MG63 (cell line): ENCODE measurements around the gene SEPTIN14. TPM values are rescaled to one million over a fixed set of nuclear protein-coding genes. Genes with fewer than 3 reads are reported as not detected.
"Not testable (repeated sequence)": the region's sequence is repeated elsewhere in the genome, so short reads cannot be mapped to it uniquely, and the experiment has no call there.

ENCODE experiments used
- DNase-seq: peaks from one replicate; pipeline ENCODE4 v3.0.0-alpha.2; 2020
- H3K27me3 ChIP-seq: fragments of 250-450 bp; sonication (Bioruptor Pico); 2 replicates; pipeline ENCODE4 v1.5.1; 2020; ENCODE audit warnings: mild to moderate bottlenecking, moderate library complexity
- H3K36me3 ChIP-seq: fragments of 250-450 bp; sonication (Bioruptor Pico); 2 replicates; pipeline ENCODE4 v1.5.1; 2020; ENCODE audit warnings: mild to moderate bottlenecking, moderate library complexity
- H3K4me3 ChIP-seq: fragments of 250-450 bp; sonication (Bioruptor Pico); 2 replicates; pipeline ENCODE4 v1.5.1; 2020; ENCODE audit warnings: mild to moderate bottlenecking, moderate library complexity
- H3K9me3 ChIP-seq: fragments of 250-450 bp; sonication (Bioruptor Pico); 2 replicates; pipeline ENCODE4 v1.5.1; 2020; ENCODE audit warnings: mild to moderate bottlenecking, moderate library complexity
- total RNA-seq: library from RNA; depleted of rRNA; stranded (reverse); fragments of >200 nt; shearing (Covaris generic); gene quantifications from 2 replicates; pipeline ENCODE4 v1.2.3, GENCODE V29; 2014; ENCODE audit warnings: low replicate concordance; rRNA removed

SEPTIN14 gene
- total RNA-seq: not detected in 2 replicates

DNA sequence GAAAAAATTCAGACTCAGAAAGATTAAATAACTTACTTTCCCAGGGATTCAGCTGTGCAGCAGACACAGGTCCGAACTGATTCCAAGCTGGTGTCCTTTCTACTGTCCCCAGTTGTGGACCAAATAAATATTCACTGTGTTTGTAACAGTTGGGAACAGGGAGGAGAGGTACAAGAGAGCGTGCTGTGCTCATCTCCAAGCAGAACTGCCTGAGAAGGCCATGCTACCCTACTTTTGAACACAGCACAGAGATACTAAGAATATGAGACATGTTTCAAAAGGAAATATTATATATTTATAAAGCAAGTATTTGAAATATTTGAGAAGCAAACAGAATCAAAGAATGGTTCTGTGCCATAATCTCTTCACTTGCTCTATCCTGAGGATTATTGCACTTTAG lies at the start of gene SEPTIN14:
SEPTIN14 (minus strand) TSS at position 101 of the 400 bp plus-strand sequence. CDS start 756 bp downstream, outside the sequence.
- H3K27me3 ChIP-seq, H3K36me3 ChIP-seq, H3K4me3 ChIP-seq, H3K9me3 ChIP-seq, DNase-seq: not testable (repeated sequence)

- no peaks in the 10 kb centered on the region for H3K9me3 ChIP-seq
- no peak for DNase-seq
- no peak overlapping the region for H3K4me3 ChIP-seq
- H3K36me3 ChIP-seq: no peaks in the 10 kb centered on the region
- H3K27me3 ChIP-seq: no peaks in the 10 kb centered on the region
Observed at GRCh38 chr7:55903985-55904759, 41.6 kb upstream of the SEPTIN14 start.

DNA sequence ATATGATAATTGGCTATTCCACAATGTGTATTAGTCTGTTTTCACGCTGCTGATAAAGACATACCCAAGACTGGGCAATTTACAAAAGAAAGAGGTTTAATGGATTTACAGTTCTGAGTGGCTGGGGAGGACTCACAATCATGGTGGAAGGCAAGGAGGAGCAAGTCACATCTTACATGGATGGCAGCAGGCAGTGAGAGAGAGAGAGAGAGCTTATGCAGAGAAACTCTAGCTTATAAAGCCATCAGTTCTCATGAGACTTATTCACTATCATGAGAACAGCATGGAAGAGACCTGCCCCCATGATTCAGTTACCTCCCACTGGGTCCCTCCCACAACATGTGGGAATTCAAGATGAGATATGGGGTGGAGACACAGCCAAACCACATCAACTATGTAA lies 38.5 kb upstream of the SEPTIN14 start:
- H3K9me3 ChIP-seq, DNase-seq, H3K4me3 ChIP-seq: not testable (repeated sequence)

GRCh38 chr7:55898287-55898686 lies 35.7 kb upstream of the SEPTIN14 start:
- DNase-seq: no peak
- Histone ChIP-seq H3K4me3 (no peak overlapping the region), H3K9me3 (no peaks in the 10 kb centered on the region), H3K36me3 (no peaks in the 10 kb centered on the region), H3K27me3 (no peaks in the 10 kb centered on the region)

More for the DNA sequence above, 38.5 kb upstream of the SEPTIN14 start:
- not testable (repeated sequence) for H3K36me3 ChIP-seq, H3K27me3 ChIP-seq

DNA sequence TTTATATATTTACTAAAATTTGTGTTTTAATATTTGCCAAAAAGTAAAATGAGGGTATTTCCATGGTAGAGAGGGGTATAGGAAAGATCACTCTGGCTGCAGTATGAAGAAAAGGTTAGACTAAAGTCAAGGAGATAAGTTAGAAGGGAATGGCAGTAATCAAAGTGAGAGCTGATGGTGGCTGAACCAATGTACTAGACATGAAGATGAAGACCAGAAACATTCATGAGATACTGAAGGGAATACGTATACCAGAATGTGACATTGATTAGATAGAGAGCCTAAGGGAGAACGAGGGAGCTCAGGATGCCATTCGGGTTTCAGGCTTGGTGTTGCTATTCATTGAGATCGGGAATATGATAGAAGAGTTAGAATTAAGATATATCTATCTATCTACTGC lies 32.5 kb upstream of the SEPTIN14 start:
- no peak overlapping the region for H3K4me3 ChIP-seq
- no peaks in the 10 kb centered on the region for H3K9me3 ChIP-seq
- H3K27me3 ChIP-seq: no peaks in the 10 kb centered on the region
- no peaks in the 10 kb centered on the region for H3K36me3 ChIP-seq
- DNase-seq: no peak

GRCh38 chr7:55893940-55894339 lies 31.4 kb upstream of the SEPTIN14 start:
- no peaks in the 10 kb centered on the region for H3K9me3 ChIP-seq

GRCh38 chr7:55888378-55888777 lies 25.8 kb upstream of the SEPTIN14 start:
- H3K4me3 ChIP-seq: peak overlapping the region; percentile 53
- H3K36me3 ChIP-seq, H3K27me3 ChIP-seq, H3K9me3 ChIP-seq, DNase-seq: not testable (repeated sequence)

More at GRCh38 chr7:55893940-55894339, 31.4 kb upstream of the SEPTIN14 start:
- no peaks in the 10 kb centered on the region for H3K27me3 ChIP-seq
- no peak overlapping the region for H3K4me3 ChIP-seq
- no peak for DNase-seq
- no peaks in the 10 kb centered on the region for H3K36me3 ChIP-seq

- peak overlapping the region; percentile 53 for H3K4me3 ChIP-seq
- no peaks in the 10 kb centered on the region for H3K36me3 ChIP-seq
- DNase-seq: no peak
- no peaks in the 10 kb centered on the region for H3K9me3 ChIP-seq
- no peaks in the 10 kb centered on the region for H3K27me3 ChIP-seq
Observed at GRCh38 chr7:55887821-55888247, 25.3 kb upstream of the SEPTIN14 start.

- H3K9me3 ChIP-seq: no peaks in the 10 kb centered on the region
- H3K4me3 ChIP-seq: no peak overlapping the region
- no peak for DNase-seq
- H3K27me3 ChIP-seq: no peaks in the 10 kb centered on the region
- H3K36me3 ChIP-seq: no peaks in the 10 kb centered on the region
Observed at GRCh38 chr7:55884321-55884720, 21.8 kb upstream of the SEPTIN14 start.

DNA sequence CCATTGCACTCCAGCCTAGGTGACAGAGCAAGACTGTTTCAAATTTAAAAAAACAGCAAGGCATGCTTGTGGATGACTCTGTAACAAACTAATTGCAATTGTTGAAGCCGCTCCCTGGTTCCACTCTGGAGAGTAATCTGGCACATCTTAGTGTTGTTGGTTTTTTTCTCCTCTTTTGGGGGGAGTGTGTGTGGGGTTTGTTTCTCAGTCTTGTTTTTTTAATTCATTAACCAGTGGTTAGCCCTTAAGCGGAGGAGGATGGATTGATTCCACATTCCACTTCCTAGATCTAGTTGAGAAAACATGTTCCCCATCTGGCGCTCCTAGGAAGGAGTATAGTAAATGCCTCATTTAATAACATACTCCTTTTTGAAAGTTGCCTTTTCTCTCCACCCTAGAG lies 16.1 kb upstream of the SEPTIN14 start:
- DNase-seq: no peak
- H3K4me3 ChIP-seq: no peak overlapping the region
- H3K36me3 ChIP-seq: no peaks in the 10 kb centered on the region
- no peaks in the 10 kb centered on the region for H3K9me3 ChIP-seq
- no peaks in the 10 kb centered on the region for H3K27me3 ChIP-seq

- Histone ChIP-seq H3K36me3 (no peaks in the 10 kb centered on the region), H3K4me3 (no peak overlapping the region), H3K27me3 (no peaks in the 10 kb centered on the region), H3K9me3 (no peaks in the 10 kb centered on the region)
- DNase-seq: no peak
Observed at GRCh38 chr7:55877308-55877707, 14.8 kb upstream of the SEPTIN14 start.

- H3K9me3 ChIP-seq: no peaks in the 10 kb centered on the region
- H3K4me3 ChIP-seq: no peak overlapping the region
- DNase-seq: no peak
- H3K36me3 ChIP-seq: no peaks in the 10 kb centered on the region
- H3K27me3 ChIP-seq: no peaks in the 10 kb centered on the region
Observed at GRCh38 chr7:55873765-55874164, 11.2 kb upstream of the SEPTIN14 start.

DNA sequence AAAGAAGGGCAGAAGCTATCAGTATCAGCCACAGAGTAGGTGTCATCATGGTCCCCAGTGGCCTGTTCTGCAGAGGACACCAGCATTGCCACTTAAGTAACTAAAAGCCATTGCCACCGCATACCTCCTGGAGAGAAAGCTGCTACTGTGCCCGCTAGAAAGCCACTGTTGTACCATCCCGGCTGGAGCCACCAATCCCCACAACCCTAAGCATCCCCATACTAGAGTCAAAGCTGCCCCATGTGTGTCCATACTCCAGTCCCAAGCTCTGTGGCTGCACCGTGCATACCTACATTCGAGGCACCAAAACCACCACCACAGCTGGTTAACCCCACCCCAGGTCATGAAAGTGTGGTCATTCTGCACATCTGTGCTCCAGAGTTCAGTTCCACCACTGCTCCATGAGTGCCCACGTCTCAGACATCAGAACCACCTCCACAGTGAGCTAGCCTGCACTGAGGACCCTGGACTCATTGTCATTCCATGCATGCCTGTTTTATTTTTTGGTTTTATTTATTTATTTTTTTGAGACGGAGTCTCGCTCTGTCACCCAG lies 9.5 kb upstream of the SEPTIN14 start:
- H3K27me3 ChIP-seq: no peaks in the 10 kb centered on the region
- no peak overlapping the region for H3K4me3 ChIP-seq
- H3K9me3 ChIP-seq: no peaks in the 10 kb centered on the region
- no peak for DNase-seq
- no peaks in the 10 kb centered on the region for H3K36me3 ChIP-seq

DNA sequence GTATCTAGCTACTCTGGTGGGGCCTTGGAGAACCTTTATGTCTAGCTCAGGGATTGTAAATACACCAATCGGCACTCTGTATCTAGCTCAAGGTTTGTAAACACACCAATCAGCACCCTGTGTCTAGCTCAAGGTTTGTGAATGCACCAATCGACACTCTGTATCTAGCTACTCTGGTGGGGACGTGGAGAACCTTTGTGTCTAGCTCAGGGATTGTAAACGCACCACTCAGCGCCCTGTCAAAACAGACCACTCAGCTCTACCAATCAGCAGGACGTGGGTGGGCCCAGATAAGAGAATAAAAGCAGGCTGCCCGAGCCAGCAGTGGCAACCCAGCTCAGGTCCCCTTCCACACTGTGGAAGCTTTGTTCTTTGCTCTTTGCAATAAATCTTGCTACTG lies 6.4 kb upstream of the SEPTIN14 start:
- not testable (repeated sequence) for H3K9me3 ChIP-seq, H3K36me3 ChIP-seq, H3K27me3 ChIP-seq, H3K4me3 ChIP-seq, DNase-seq

GRCh38 chr7:55845164-55845563 lies 17.4 kb downstream of the SEPTIN14 start:
- not testable (repeated sequence) for H3K9me3 ChIP-seq, H3K27me3 ChIP-seq, H3K4me3 ChIP-seq, H3K36me3 ChIP-seq, DNase-seq

- Histone ChIP-seq H3K27me3 (no peaks in the 10 kb centered on the region), H3K4me3 (no peak overlapping the region), H3K36me3 (no peaks in the 10 kb centered on the region), H3K9me3 (no peaks in the 10 kb centered on the region)
- DNase-seq: no peak
Observed at GRCh38 chr7:55838595-55838994, 24.0 kb downstream of the SEPTIN14 start.

DNA sequence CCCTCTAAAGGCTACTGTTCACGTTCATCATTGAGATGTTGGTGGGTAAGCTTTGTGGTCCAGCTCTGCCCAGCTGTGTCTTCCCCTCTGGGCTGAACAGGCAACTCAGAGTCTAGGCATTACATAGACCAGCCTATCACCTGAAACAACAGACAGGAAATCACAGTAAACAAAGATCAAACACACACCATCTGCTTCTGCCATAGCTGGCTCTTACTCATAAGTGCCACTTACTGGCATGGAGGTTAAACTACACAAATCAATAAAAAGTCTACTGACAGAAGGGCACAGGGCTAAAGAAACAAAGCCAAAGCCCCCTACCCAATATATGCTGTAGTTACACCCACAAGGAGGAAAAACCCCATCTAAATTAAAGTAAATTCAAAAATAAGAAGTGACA lies 35.0 kb downstream of the SEPTIN14 start:
- H3K9me3 ChIP-seq: no peaks in the 10 kb centered on the region; the same call in 1 of the 2 replicates
- no peak overlapping the region for H3K4me3 ChIP-seq
- no peaks in the 10 kb centered on the region for H3K27me3 ChIP-seq
- no peak for DNase-seq
- no peaks in the 10 kb centered on the region for H3K36me3 ChIP-seq

GRCh38 chr7:55818686-55819085 lies 43.9 kb downstream of the SEPTIN14 start:
- Histone ChIP-seq H3K4me3 (no peak overlapping the region), H3K36me3 (no peaks in the 10 kb centered on the region)

More at GRCh38 chr7:55818686-55819085, 43.9 kb downstream of the SEPTIN14 start:
- no peak for DNase-seq
- Histone ChIP-seq H3K9me3 (no peaks in the 10 kb centered on the region), H3K27me3 (no peaks in the 10 kb centered on the region)
